ENCODE measurements around the gene MREG.

The MREG gene

GRCh38 chr2:216013080-216013909 is at the start of gene MREG:
Gene MREG (minus strand): TSS chr2:216013551. CDS start chr2:216013327, 224 bp downstream.
- DNase-seq (ENCODE audit: low read depth in 2 of 2, low spot score in 1 of 2), result peak; percentile 53 to 64

- no peak for DNase-seq (ENCODE audit: low read depth in 2 of 2, low spot score in 1 of 2)
These were observed 46.0 kb upstream of the MREG start for GRCh38 chr2:216059233-216059834.

- DNase-seq (ENCODE audit: low read depth in 2 of 2, low spot score in 1 of 2), result peak in 1 of 2 donors; percentile 25
These were observed 44.4 kb upstream of the MREG start for GRCh38 chr2:216057688-216058193.

GRCh38 chr2:216056739-216057138 is 43.4 kb upstream of the MREG start:
- no peak for DNase-seq (ENCODE audit: low read depth in 2 of 2, low spot score in 1 of 2)

- DNase-seq (ENCODE audit: low read depth in 2 of 2, low spot score in 1 of 2), result no peak
These were observed 42.3 kb upstream of the MREG start for GRCh38 chr2:216055680-216056079.

- DNase-seq (ENCODE audit: low read depth in 2 of 2, low spot score in 1 of 2), result no peak
These were observed 39.1 kb upstream of the MREG start for GRCh38 chr2:216052420-216052819.

- no peak for DNase-seq (ENCODE audit: low read depth in 2 of 2, low spot score in 1 of 2)
These were observed 38.0 kb upstream of the MREG start for GRCh38 chr2:216051350-216051749.

- DNase-seq (ENCODE audit: low read depth in 2 of 2, low spot score in 1 of 2), result no peak
These were observed 36.1 kb upstream of the MREG start for GRCh38 chr2:216049452-216049851.

- DNase-seq (ENCODE audit: low read depth in 2 of 2, low spot score in 1 of 2), result no peak
These were observed 34.0 kb upstream of the MREG start for GRCh38 chr2:216047397-216047796.

GRCh38 chr2:216044883-216045486 is 31.6 kb upstream of the MREG start:
- DNase-seq (ENCODE audit: low read depth in 2 of 2, low spot score in 1 of 2), result no peak

GRCh38 chr2:216043949-216044348 is 30.6 kb upstream of the MREG start:
- DNase-seq (ENCODE audit: low read depth in 2 of 2, low spot score in 1 of 2), result no peak

- no peak for DNase-seq (ENCODE audit: low read depth in 2 of 2, low spot score in 1 of 2)
These were observed 28.1 kb upstream of the MREG start for GRCh38 chr2:216041438-216041837.

GRCh38 chr2:216039918-216040317 is 26.6 kb upstream of the MREG start:
- no peak for DNase-seq (ENCODE audit: low read depth in 2 of 2, low spot score in 1 of 2)

- DNase-seq (ENCODE audit: low read depth in 2 of 2, low spot score in 1 of 2), result peak; percentile 53 to 68
These were observed 20.7 kb upstream of the MREG start for GRCh38 chr2:216034065-216034464.

- no peak for DNase-seq (ENCODE audit: low read depth in 2 of 2, low spot score in 1 of 2)
These were observed 20.1 kb upstream of the MREG start for GRCh38 chr2:216033403-216033802.

- DNase-seq (ENCODE audit: low read depth in 2 of 2, low spot score in 1 of 2), result no peak
These were observed 18.8 kb upstream of the MREG start for GRCh38 chr2:216031960-216032689.

GRCh38 chr2:216030216-216030615 is 16.9 kb upstream of the MREG start:
- DNase-seq (ENCODE audit: low read depth in 2 of 2, low spot score in 1 of 2), result no peak

GRCh38 chr2:216029416-216030129 is 16.2 kb upstream of the MREG start:
- DNase-seq (ENCODE audit: low read depth in 2 of 2, low spot score in 1 of 2), result no peak

GRCh38 chr2:216024779-216025336 is 11.5 kb upstream of the MREG start:
- no peak for DNase-seq (ENCODE audit: low read depth in 2 of 2, low spot score in 1 of 2)

- DNase-seq (ENCODE audit: low read depth in 2 of 2, low spot score in 1 of 2), result no peak
These were observed 9.8 kb upstream of the MREG start for GRCh38 chr2:216023055-216023648.

Measured in stimulated activated CD8-positive, alpha-beta memory T cell treated with anti-CD3 and anti-CD28 coated beads, Interleukin-4, amount 100 ng/mL, for 1 hour (primary cell).